ENCODE results near the gene ULBP2.
"Not testable (repeated sequence)": the region's sequence is repeated elsewhere in the genome, so short reads cannot be mapped to it uniquely, and the experiment has no call there.

Gene ULBP2

GRCh38 chr6:149924206-149924932 lies 17.4 kb upstream of the ULBP2 start:
- DNase-seq: peak in 1 of 2 donors; percentile 54
- Histone ChIP-seq H3K9me3 (no peaks in the 10 kb centered on the region), H3K4me3 (no peak overlapping the region), H3K27me3 (peaks cover 0 to 10% of the 10 kb centered on the region in 2 donors), H3K4me1 (peaks cover 0 to 27% (median 19%) of the 10 kb centered on the region in 4 donors), H3K27ac (no peak overlapping the region), H3K36me3 (no peaks in the 10 kb centered on the region)
- intact Hi-C loops (cut with DNase I; ENCODE audit: low total_unique reads): loop anchor here (2.0 to 10.0 kb wide), 2 partner anchors 90 to 210 kb away; partner anchors contain the start of gene LATS1
- no peak for TF ChIP-seq CTCF (IDR thresholded peaks at IDR 0.05)

- TF ChIP-seq CTCF (IDR thresholded peaks at IDR 0.05): no peak
- Histone ChIP-seq H3K4me3 (no peak overlapping the region), H3K27me3 (peaks cover 0 to 15% of the 10 kb centered on the region in 2 donors), H3K36me3 (no peaks in the 10 kb centered on the region), H3K4me1 (peaks cover 0 to 27% (median 19%) of the 10 kb centered on the region in 4 donors), H3K9me3 (no peaks in the 10 kb centered on the region), H3K27ac (no peak overlapping the region)
- intact Hi-C loops (cut with DNase I; ENCODE audit: low total_unique reads): loop anchor here (2.0 to 10.0 kb wide), 2 partner anchors 90 to 210 kb away; partner anchors contain the start of gene LATS1
- DNase-seq: peak in 1 of 2 donors; percentile 64
These were observed 16.9 kb upstream of the ULBP2 start for GRCh38 chr6:149924933-149925252.

DNA sequence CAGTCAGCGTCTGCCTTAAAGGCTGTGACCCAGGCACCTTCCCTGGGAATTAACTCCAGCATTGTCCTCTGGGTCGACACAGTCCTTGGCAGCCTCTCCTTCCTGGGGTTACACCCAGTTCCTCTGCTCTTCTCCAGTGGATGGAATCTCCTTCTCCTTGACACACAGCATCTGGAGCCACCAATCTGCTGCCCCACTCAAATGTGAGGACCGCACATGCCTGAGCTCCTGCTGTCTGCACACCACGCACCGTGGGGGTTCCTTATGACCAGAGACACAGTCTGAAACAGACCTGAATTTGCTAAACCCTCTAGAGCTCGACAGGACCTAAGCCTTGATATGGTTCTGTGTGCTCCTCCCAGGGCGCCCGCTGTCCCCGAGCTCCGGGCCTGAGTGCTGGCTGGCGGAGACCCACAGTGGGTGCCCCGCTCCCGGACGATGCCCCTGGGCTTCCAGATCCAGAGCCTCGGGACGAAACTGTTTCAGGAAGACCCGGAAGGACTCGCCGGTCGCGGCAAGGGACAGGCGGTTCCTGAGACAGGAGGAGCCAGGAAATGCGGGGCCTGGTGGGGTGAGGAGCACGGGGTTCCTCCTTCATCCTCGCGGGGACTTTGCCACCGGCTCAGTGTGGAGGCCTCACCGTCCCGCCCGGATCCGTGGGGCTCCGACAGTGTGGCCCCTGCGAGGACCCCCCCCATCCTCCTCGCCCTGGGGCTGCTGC lies 16.4 kb upstream of the ULBP2 start:
- intact Hi-C loops (cut with DNase I; ENCODE audit: low total_unique reads): loop anchor here (2.0 to 10.0 kb wide), 2 partner anchors 91 to 211 kb away; partner anchors contain the start of gene LATS1

DNA sequence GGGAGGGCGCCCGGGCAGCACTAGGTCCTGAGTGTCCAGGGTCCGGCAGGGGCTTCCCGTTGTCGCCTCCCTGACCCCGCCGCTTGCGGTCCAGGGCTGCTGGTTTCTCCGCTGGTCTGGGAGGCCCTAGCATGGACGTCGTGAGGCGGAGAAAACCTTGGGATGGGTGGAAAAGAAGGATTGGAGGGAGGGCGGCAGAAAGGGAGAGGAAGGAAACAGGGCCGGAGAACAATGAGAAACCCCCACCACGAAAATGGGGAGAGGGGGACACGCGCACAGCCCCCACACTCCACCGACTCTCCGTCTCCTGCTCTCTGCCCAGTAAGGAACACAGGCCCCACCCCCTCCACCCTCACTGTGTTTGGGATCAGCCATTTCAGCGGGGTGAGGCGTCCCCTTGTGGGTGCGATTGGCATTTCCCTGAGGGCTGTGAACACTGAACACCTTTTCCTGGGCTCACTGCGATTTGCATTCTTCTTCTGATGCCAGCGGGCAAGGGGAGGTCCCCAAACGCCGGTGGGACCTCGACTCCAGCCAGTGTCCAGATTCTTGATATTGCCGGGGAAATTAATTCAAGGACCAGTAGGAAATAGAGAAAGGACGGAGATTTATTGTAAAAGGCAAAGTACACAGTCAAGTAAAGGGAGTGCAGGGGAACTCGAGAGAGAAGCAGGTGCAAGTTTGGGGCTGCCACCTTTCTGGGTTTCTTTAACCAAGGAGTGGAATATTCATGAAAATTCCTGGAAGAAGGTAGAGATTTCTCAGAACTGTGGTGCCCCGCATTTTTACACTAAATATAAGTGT lies 15.6 kb upstream of the ULBP2 start:
- peak overlapping the region; percentile 58 to 63 for H3K27ac ChIP-seq

More for the DNA sequence above, 16.4 kb upstream of the ULBP2 start:
- no peak for TF ChIP-seq CTCF (IDR thresholded peaks at IDR 0.05)
- no peak for DNase-seq
- no peaks in the 10 kb centered on the region for H3K36me3 ChIP-seq
- peaks cover 0 to 21% of the 10 kb centered on the region in 2 donors for H3K27me3 ChIP-seq
- peak overlapping the region; percentile 54 to 64 for H3K4me3 ChIP-seq
- no peaks in the 10 kb centered on the region for H3K9me3 ChIP-seq
- peaks cover 0 to 27% (median 19%) of the 10 kb centered on the region in 4 donors for H3K4me1 ChIP-seq
- H3K27ac ChIP-seq: peak overlapping the region; percentile 58 to 63

DNA sequence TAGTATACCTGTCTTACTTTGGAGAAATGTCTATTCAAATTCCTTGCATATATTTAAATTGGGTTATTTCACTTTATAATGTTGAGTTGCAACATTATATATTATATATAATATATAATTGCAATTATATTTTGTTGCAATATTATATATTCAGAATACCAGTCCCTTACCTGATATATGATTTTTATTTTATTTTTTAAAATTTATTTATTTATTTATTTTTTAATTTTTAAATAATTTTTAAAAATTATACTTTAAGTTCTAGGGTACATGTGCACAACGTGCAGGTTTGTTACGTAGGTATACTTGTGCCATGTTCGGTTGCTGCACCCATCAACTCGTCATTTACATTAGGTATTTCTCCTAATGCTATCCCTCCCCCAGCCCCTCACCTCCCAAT lies 14.8 kb upstream of the ULBP2 start:
- H3K4me1 ChIP-seq: peaks cover 0 to 27% (median 19%) of the 10 kb centered on the region in 4 donors
- intact Hi-C loops (cut with DNase I; ENCODE audit: low total_unique reads): loop anchor here (10.0 kb wide), 1 partner anchor 212 kb away; the partner anchor contains the start of gene LATS1
- DNase-seq, H3K4me3 ChIP-seq, H3K36me3 ChIP-seq, H3K9me3 ChIP-seq, H3K27ac ChIP-seq: not testable (repeated sequence)
- H3K27me3 ChIP-seq: peaks cover 0 to 34% of the 10 kb centered on the region in 2 donors

More for the DNA sequence above, 15.6 kb upstream of the ULBP2 start:
- peak; percentile 94 to 99 for TF ChIP-seq CTCF (IDR thresholded peaks at IDR 0.05)
- H3K36me3 ChIP-seq: no peaks in the 10 kb centered on the region
- intact Hi-C loops (cut with DNase I; ENCODE audit: low total_unique reads): loop anchor here (2.0 to 10.0 kb wide), 2 partner anchors 91 to 211 kb away; partner anchors contain the start of gene LATS1
- peaks cover 0 to 27% of the 10 kb centered on the region in 2 donors for H3K27me3 ChIP-seq
- H3K4me3 ChIP-seq: peak overlapping the region; percentile 54 to 64
- DNase-seq: peak; percentile 93 to 96
- H3K4me1 ChIP-seq: peaks cover 0 to 27% (median 19%) of the 10 kb centered on the region in 4 donors
- H3K9me3 ChIP-seq: no peaks in the 10 kb centered on the region
